ENCODE results near the gene MAPK4. TPM values are rescaled to one million over a fixed set of nuclear protein-coding genes. Genes with fewer than 3 reads are reported as not detected.

The MAPK4 gene
- total and polyA plus RNA-seq, 2 of the 4 experiments (the other 2 are of a cell fraction), result not detected

- no peaks in the 10 kb centered on the region for H3K79me1 ChIP-seq (ENCODE audit: low read depth in 1 of 2, low read length in 2 of 2)
- H3K4ac ChIP-seq (ENCODE audit: low read depth, low read length), result no peak overlapping the region
- no peaks in the 10 kb centered on the region for H3K4me1 ChIP-seq (ENCODE audit: control insufficient read depth, insufficient read depth, low read length)
- H3K18ac ChIP-seq (ENCODE audit: low read depth, low read length), result no peak overlapping the region
- H3K27me3 ChIP-seq (ENCODE audit: control insufficient read depth, insufficient read depth, low read length), result no peaks in the 10 kb centered on the region
- H3K9ac ChIP-seq (ENCODE audit: low read depth, low read length), result no peak overlapping the region
- H3K4me3 ChIP-seq (ENCODE audit: insufficient read depth, low read depth, low read length), result no peak overlapping the region
- no peak overlapping the region for H2AFZ ChIP-seq (replicated peaks; ENCODE audit: low read length, poor library complexity)
- CTCF ChIA-PET, result no interaction called here
- no peak overlapping the region for H2BK120ac ChIP-seq (ENCODE audit: low read depth, low read length)
- no peak overlapping the region for H2BK15ac ChIP-seq (ENCODE audit: low read depth, low read length)
- ATAC-seq (ENCODE audit: low read depth) (no peak), DNase-seq (no peak)
- no peak for TF ChIP-seq POLR2A (IDR thresholded peaks at IDR 0.05; ENCODE audit: low read depth, low read length)
- TF ChIP-seq MAFK (IDR thresholded peaks at IDR 0.05; ENCODE audit: low read depth, low read length), result no peak
- no peak for TF ChIP-seq RFX5 (IDR thresholded peaks at IDR 0.05; ENCODE audit: low read depth, low read length)
- no peak for TF ChIP-seq BHLHE40 (IDR thresholded peaks at IDR 0.05; ENCODE audit: low read depth, low read length)
- no peak for TF ChIP-seq NFE2L2 (IDR thresholded peaks at IDR 0.05; ENCODE audit: low read depth, low read length)
- TF ChIP-seq SMC3 (IDR thresholded peaks at IDR 0.05; ENCODE audit: low read depth, low read length), result no peak
- no peak for TF ChIP-seq MAZ (IDR thresholded peaks at IDR 0.05; ENCODE audit: borderline replicate concordance, low read depth, low read length)
- no peak for TF ChIP-seq CEBPB (IDR thresholded peaks at IDR 0.05; ENCODE audit: low read depth, low read length)
- TF ChIP-seq USF2 (IDR thresholded peaks at IDR 0.05; ENCODE audit: low read depth, low read length), result no peak
- no peak for TF ChIP-seq CTCF (conservative IDR thresholded peaks at IDR 0.05; ENCODE audit: low read depth, low read length)
- TF ChIP-seq RCOR1 (IDR thresholded peaks at IDR 0.05; ENCODE audit: insufficient replicate concordance, low read length), result no peak
- TF ChIP-seq CHD1 (IDR thresholded peaks at IDR 0.05; ENCODE audit: low read depth, low read length), result no peak
- no peak for TF ChIP-seq FOS (IDR thresholded peaks at IDR 0.05; ENCODE audit: low read depth, low read length)
- TF ChIP-seq MXI1 (IDR thresholded peaks at IDR 0.05; ENCODE audit: borderline replicate concordance, low read depth, low read length), result no peak
- no peak for TF ChIP-seq ELK1 (IDR thresholded peaks at IDR 0.05; ENCODE audit: borderline replicate concordance, low read depth, low read length)
- no peak for TF ChIP-seq RAD21 (IDR thresholded peaks at IDR 0.05; ENCODE audit: low read length)
- no peak overlapping the region for H3K27ac ChIP-seq (ENCODE audit: insufficient read depth, low read length)
- no peak overlapping the region for H2AK9ac ChIP-seq (replicated peaks; ENCODE audit: low read depth, low read length, poor library complexity)
- H3K56ac ChIP-seq (ENCODE audit: extremely low read depth, insufficient read depth, low read length), result no peak overlapping the region
- in situ Hi-C loops (cut with MboI; ENCODE audit: low sequenced_read_pairs), result no loop called here
- no peak overlapping the region for H4K5ac ChIP-seq (ENCODE audit: low read depth, low read length)
- no peak overlapping the region for H2AK5ac ChIP-seq (ENCODE audit: low read depth, low read length)
- no peak overlapping the region for H2BK5ac ChIP-seq (ENCODE audit: low read depth, low read length, poor library complexity, severe bottlenecking)
- H4K20me1 ChIP-seq (ENCODE audit: insufficient read depth, low read length), result no peaks in the 10 kb centered on the region
- dilution Hi-C loops (cut with HindIII; ENCODE audit: low sequenced_read_pairs, unreplicated experiment), result no loop called here
- no peak overlapping the region for H4K8ac ChIP-seq (ENCODE audit: low read depth in 2 of 2, low read length in 2 of 2)
- no peak overlapping the region for H4K91ac ChIP-seq (ENCODE audit: insufficient read depth, low read depth, low read length)
- no peaks in the 10 kb centered on the region for H3K9me1 ChIP-seq (ENCODE audit: insufficient read depth, low read length)
- H2BK20ac ChIP-seq (ENCODE audit: low read depth, low read length), result no peak overlapping the region
- no peak overlapping the region for H3K23ac ChIP-seq (ENCODE audit: low read depth, low read length)
- POLR2A ChIA-PET (ENCODE audit: unreplicated experiment), result no interaction called here
- intact Hi-C loops (cut with micrococcal nuclease), result no loop called here
- no peak overlapping the region for H3K14ac ChIP-seq (replicated peaks; ENCODE audit: low read depth, low read length)
- no peak overlapping the region for H3K4me2 ChIP-seq (ENCODE audit: low read depth, low read length)
- no TSS peak for BruUV-seq (replicated peaks)
- no peaks in the 10 kb centered on the region for H3K36me3 ChIP-seq (ENCODE audit: control insufficient read depth, insufficient read depth, low read length)
- no peaks in the 10 kb centered on the region for H3K9me3 ChIP-seq (ENCODE audit: control insufficient read depth, insufficient read depth, low read length)
These were observed 183.1 kb downstream of the MAPK4 start for GRCh38 chr18:50742952-50743351.
